ENCODE results near the gene ETV1.

The ETV1 gene

GRCh38 chr7:13980474-13980873, 9.0 kb downstream of the ETV1 start:
- TF ChIP-seq CTCF (IDR thresholded peaks at IDR 0.05; ENCODE audit: borderline replicate concordance, insufficient read depth, low read depth, low read length), result no peak
- no peak overlapping the region for H3K4me3 ChIP-seq (ENCODE audit: low read depth, low read length)

- H3K4me3 ChIP-seq (ENCODE audit: low read depth, low read length), result no peak overlapping the region
- no peak for TF ChIP-seq CTCF (IDR thresholded peaks at IDR 0.05; ENCODE audit: borderline replicate concordance, insufficient read depth, low read depth, low read length)
Observed at GRCh38 chr7:13979671-13980435, 9.6 kb downstream of the ETV1 start.

GRCh38 chr7:13976594-13976993, 12.9 kb downstream of the ETV1 start:
- no peak for TF ChIP-seq CTCF (IDR thresholded peaks at IDR 0.05; ENCODE audit: borderline replicate concordance, insufficient read depth, low read depth, low read length)
- H3K4me3 ChIP-seq (ENCODE audit: low read depth, low read length), result no peak overlapping the region

GRCh38 chr7:13965077-13965476, 24.4 kb downstream of the ETV1 start:
- no peak for TF ChIP-seq CTCF (IDR thresholded peaks at IDR 0.05; ENCODE audit: borderline replicate concordance, insufficient read depth, low read depth, low read length)

GRCh38 chr7:13963925-13964324, 25.5 kb downstream of the ETV1 start:
- H3K4me3 ChIP-seq (ENCODE audit: low read depth, low read length), result no peak overlapping the region
- TF ChIP-seq CTCF (IDR thresholded peaks at IDR 0.05; ENCODE audit: borderline replicate concordance, insufficient read depth, low read depth, low read length), result no peak

More at GRCh38 chr7:13965077-13965476, 24.4 kb downstream of the ETV1 start:
- no peak overlapping the region for H3K4me3 ChIP-seq (ENCODE audit: low read depth, low read length)

- no peak for TF ChIP-seq CTCF (IDR thresholded peaks at IDR 0.05; ENCODE audit: borderline replicate concordance, insufficient read depth, low read depth, low read length)
- no peak overlapping the region for H3K4me3 ChIP-seq (ENCODE audit: low read depth, low read length)
Observed at GRCh38 chr7:13955494-13955893, 34.0 kb downstream of the ETV1 start.

- TF ChIP-seq CTCF (IDR thresholded peaks at IDR 0.05; ENCODE audit: borderline replicate concordance, insufficient read depth, low read depth, low read length), result no peak
- no peak overlapping the region for H3K4me3 ChIP-seq (ENCODE audit: low read depth, low read length)
Observed at GRCh38 chr7:13953368-13953767, 36.1 kb downstream of the ETV1 start.

Measured in GM12875 (cell line).